Neural cell (in vitro differentiated cells): ENCODE data around the gene CLSTN3.

Experiments used
- EZH2 ChIP-seq: fragments of 200-600, 300-800 bp; shearing (Covaris generic), sonication (generic); IDR thresholded peaks from 2 replicates; pipeline ENCODE4 v1.6.1; 2014; ENCODE audit warnings: antibody characterized with exemption, low read length, borderline replicate concordance, mild to moderate bottlenecking; ENCODE audit not compliant: insufficient read depth, poor library complexity, severe bottlenecking
- MXI1 ChIP-seq: fragments of 450-650 bp; conservative IDR thresholded peaks from 2 replicates; pipeline ENCODE4 v1.6.1; 2014; ENCODE audit warnings: antibody characterized with exemption, mild to moderate bottlenecking; ENCODE audit not compliant: poor library complexity, severe bottlenecking
- REST ChIP-seq: IDR thresholded peaks from 2 replicates; pipeline ENCODE4 v1.6.1; 2012; ENCODE audit warnings: borderline replicate concordance
- SMC3 ChIP-seq: fragments of 450-650 bp; conservative IDR thresholded peaks from 2 replicates; pipeline ENCODE4 v1.6.1; 2014; ENCODE audit warnings: antibody characterized with exemption, mild to moderate bottlenecking, moderate library complexity; ENCODE audit not compliant: poor library complexity
- TF ChIP-seq, protein P1 (sequence below): fragments of 450-650 bp; IDR thresholded peaks from 2 replicates; pipeline ENCODE4 v1.5.1; 2014; ENCODE audit warnings: antibody characterized with exemption, mild to moderate bottlenecking, moderate library complexity; ENCODE audit not compliant: poor library complexity, severe bottlenecking

- TF ChIP-seq, protein P1, sequence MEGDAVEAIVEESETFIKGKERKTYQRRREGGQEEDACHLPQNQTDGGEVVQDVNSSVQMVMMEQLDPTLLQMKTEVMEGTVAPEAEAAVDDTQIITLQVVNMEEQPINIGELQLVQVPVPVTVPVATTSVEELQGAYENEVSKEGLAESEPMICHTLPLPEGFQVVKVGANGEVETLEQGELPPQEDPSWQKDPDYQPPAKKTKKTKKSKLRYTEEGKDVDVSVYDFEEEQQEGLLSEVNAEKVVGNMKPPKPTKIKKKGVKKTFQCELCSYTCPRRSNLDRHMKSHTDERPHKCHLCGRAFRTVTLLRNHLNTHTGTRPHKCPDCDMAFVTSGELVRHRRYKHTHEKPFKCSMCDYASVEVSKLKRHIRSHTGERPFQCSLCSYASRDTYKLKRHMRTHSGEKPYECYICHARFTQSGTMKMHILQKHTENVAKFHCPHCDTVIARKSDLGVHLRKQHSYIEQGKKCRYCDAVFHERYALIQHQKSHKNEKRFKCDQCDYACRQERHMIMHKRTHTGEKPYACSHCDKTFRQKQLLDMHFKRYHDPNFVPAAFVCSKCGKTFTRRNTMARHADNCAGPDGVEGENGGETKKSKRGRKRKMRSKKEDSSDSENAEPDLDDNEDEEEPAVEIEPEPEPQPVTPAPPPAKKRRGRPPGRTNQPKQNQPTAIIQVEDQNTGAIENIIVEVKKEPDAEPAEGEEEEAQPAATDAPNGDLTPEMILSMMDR = no peak
- no peak for TF ChIP-seq REST
- no peak for TF ChIP-seq SMC3
- no peak for TF ChIP-seq EZH2
- TF ChIP-seq MXI1 = no peak
Observed at GRCh38 chr12:7154042-7154441, 23.9 kb downstream of the CLSTN3 start.
